Colonic mucosa (tissue), 4 donors: Measurements from ENCODE around the gene PHACTR3. TPM values are rescaled to one million over a fixed set of nuclear protein-coding genes. Genes with fewer than 3 reads are reported as not detected.
"Not testable (repeated sequence)": the region's sequence is repeated elsewhere in the genome, so short reads cannot be mapped to it uniquely, and the experiment has no call there.

Experiments used
- DNase-seq: peaks from one replicate; pipeline ENCODE4 v3.0.0-alpha.2; 2020
- H3K27ac ChIP-seq: fragments of 200-600 bp; one replicate; pipeline ENCODE4 v1.8.0; 2021
- H3K27me3 ChIP-seq: fragments of 200-600 bp; one replicate; pipeline ENCODE4 v1.8.0; 2021
- H3K36me3 ChIP-seq: fragments of 200-600 bp; one replicate; pipeline ENCODE4 v1.8.0; 2021
- H3K4me1 ChIP-seq: fragments of 200-600 bp; one replicate; pipeline ENCODE4 v1.8.0; 2021; ENCODE audit warnings: mild to moderate bottlenecking
- H3K4me3 ChIP-seq: fragments of 200-600 bp; one replicate; pipeline ENCODE4 v1.8.0; 2021
- H3K9ac ChIP-seq, 2 donors: one replicate each; pipeline ENCODE4 v1.7.0; 2013; ENCODE audit warnings: control low read depth in 2 of 2, low read depth in 2 of 2, low read length in 2 of 2
- H3K9me3 ChIP-seq: fragments of 200-600 bp; one replicate; pipeline ENCODE4 v1.8.0; 2021
- CTCF ChIP-seq: fragments of 200-600 bp; IDR thresholded peaks from one replicate; pipeline ENCODE4 v1.8.0; 2022; ENCODE audit warnings: antibody characterized with exemption, mild to moderate bottlenecking
- intact Hi-C: fragments of 100-400 bp; cut with DNase I; formaldehyde crosslinking; loops from one replicate; pipeline ENCODE4 v1.14.1; 2022
- total RNA-seq, 2 donors: library from RNA; stranded (reverse); fragmentation: NEBNext Ultra II Directional in 1 of 2; extraction: Animal tissue kit (Norgen Biotek cat#: 25700) in 1 of 2; gene quantifications; one replicate each; pipeline ENCODE4 v1.2.1, GENCODE V29; 2021
- donor health status: healthy.
- donor health status: DM: no; HTN: no; CAD: no.
- donor health status: DM: no; HTN: no; CAD: no.

Gene PHACTR3
- total RNA-seq, 2 donors from 2014 or later, result 0.44 to 0.53 TPM

- Histone ChIP-seq H3K4me1 (no peaks in the 10 kb centered on the region), H3K9ac (no peak overlapping the region), H3K36me3 (no peaks in the 10 kb centered on the region), H3K27ac (no peak overlapping the region), H3K9me3 (no peaks in the 10 kb centered on the region), H3K27me3 (no peaks in the 10 kb centered on the region), H3K4me3 (no peak overlapping the region)
- TF ChIP-seq CTCF, result no peak
- DNase-seq, result no peak
- intact Hi-C loops, result no loop called here
Observed at GRCh38 chr20:59880198-59880597, 275.9 kb downstream of the PHACTR3 start.

- intact Hi-C loops, result no loop called here
- no peak overlapping the region for H3K4me3 ChIP-seq
- H3K27ac ChIP-seq, result no peak overlapping the region
- no peak overlapping the region for H3K9ac ChIP-seq
- no peaks in the 10 kb centered on the region for H3K36me3 ChIP-seq
- TF ChIP-seq CTCF, result no peak
- H3K27me3 ChIP-seq, result no peaks in the 10 kb centered on the region
- no peaks in the 10 kb centered on the region for H3K9me3 ChIP-seq
- no peaks in the 10 kb centered on the region for H3K4me1 ChIP-seq
- DNase-seq, result no peak
Observed at GRCh38 chr20:59884494-59884893, 280.2 kb downstream of the PHACTR3 start.

- Histone ChIP-seq H3K9ac (no peak overlapping the region), H3K36me3 (no peaks in the 10 kb centered on the region), H3K27me3 (no peaks in the 10 kb centered on the region), H3K9me3 (no peaks in the 10 kb centered on the region), H3K4me3 (no peak overlapping the region), H3K27ac (no peak overlapping the region), H3K4me1 (no peaks in the 10 kb centered on the region)
- TF ChIP-seq CTCF, result no peak
- DNase-seq, result no peak
- intact Hi-C loops, result no loop called here
Observed at GRCh38 chr20:59888050-59888449, 283.7 kb downstream of the PHACTR3 start.

- DNase-seq, intact Hi-C loops, H3K36me3 ChIP-seq, H3K4me3 ChIP-seq, H3K4me1 ChIP-seq, H3K27me3 ChIP-seq, H3K9ac ChIP-seq, H3K27ac ChIP-seq, H3K9me3 ChIP-seq: not testable (repeated sequence)
Observed at GRCh38 chr20:59890035-59890434, 285.7 kb downstream of the PHACTR3 start.

GRCh38 chr20:59891581-59891980 is 287.2 kb downstream of the PHACTR3 start:
- no peak for DNase-seq
- no peak overlapping the region for H3K9ac ChIP-seq
- no peaks in the 10 kb centered on the region for H3K27me3 ChIP-seq
- H3K4me3 ChIP-seq, result no peak overlapping the region
- H3K36me3 ChIP-seq, result no peaks in the 10 kb centered on the region
- no peaks in the 10 kb centered on the region for H3K4me1 ChIP-seq
- H3K9me3 ChIP-seq, result no peaks in the 10 kb centered on the region
- no peak for TF ChIP-seq CTCF
- no peak overlapping the region for H3K27ac ChIP-seq
- intact Hi-C loops, result no loop called here

- intact Hi-C loops, result no loop called here
- DNase-seq, result no peak
Observed at GRCh38 chr20:59895908-59896307, 291.6 kb downstream of the PHACTR3 start.

More at GRCh38 chr20:59895908-59896307, 291.6 kb downstream of the PHACTR3 start:
- no peak overlapping the region for H3K4me3 ChIP-seq
- TF ChIP-seq CTCF, result no peak
- H3K27me3 ChIP-seq, result no peaks in the 10 kb centered on the region
- H3K9ac ChIP-seq, result no peak overlapping the region
- H3K4me1 ChIP-seq, result no peaks in the 10 kb centered on the region
- no peaks in the 10 kb centered on the region for H3K36me3 ChIP-seq
- H3K27ac ChIP-seq, result no peak overlapping the region
- H3K9me3 ChIP-seq, result no peaks in the 10 kb centered on the region
